GM10266 (cell line): ENCODE results near the gene CBX4.

Source experiments
- DNase-seq: peaks from one replicate; pipeline ENCODE4 v3.0.0; 2012; ENCODE audit errors: extremely low spot score
- CTCF ChIP-seq: IDR thresholded peaks from 2 replicates; pipeline ENCODE4 v1.5.1; 2012; ENCODE audit warnings: mild to moderate bottlenecking, low read depth; ENCODE audit not compliant: control insufficient read depth, insufficient read depth; ENCODE audit errors: missing control alignments

Gene CBX4

GRCh38 chr17:79835470-79835899 is 3.8 kb downstream of the CBX4 start:
- no peak for TF ChIP-seq CTCF

GRCh38 chr17:79834565-79835469 is 4.4 kb downstream of the CBX4 start:
- peak; percentile 72 for TF ChIP-seq CTCF
- DNase-seq: peak; percentile 66

More at GRCh38 chr17:79835470-79835899, 3.8 kb downstream of the CBX4 start:
- DNase-seq: no peak

GRCh38 chr17:79833744-79834564 is 5.3 kb downstream of the CBX4 start:
- no peak for TF ChIP-seq CTCF
- DNase-seq: no peak

GRCh38 chr17:79833110-79833450 is 6.2 kb downstream of the CBX4 start:
- no peak for DNase-seq
- TF ChIP-seq CTCF: no peak

- TF ChIP-seq CTCF: no peak
- DNase-seq: no peak
These were observed 6.8 kb downstream of the CBX4 start for GRCh38 chr17:79832218-79833109.

- no peak for TF ChIP-seq CTCF
- DNase-seq: no peak
These were observed 7.7 kb downstream of the CBX4 start for GRCh38 chr17:79831265-79832217.
